Loucy (cell line): ENCODE results near the gene ZNF154.

ENCODE experiments used
- H2AFZ ChIP-seq: fragments of 200-600 bp; sonication (generic); 2 replicates; pipeline ENCODE4 v1.6.0; 2016; ENCODE audit warnings: antibody characterized with exemption, mild to moderate bottlenecking, low read length, moderate library complexity
- H3F3A ChIP-seq: fragments of 200-600 bp; 2 replicates; pipeline ENCODE4 v1.6.0; 2016; ENCODE audit warnings: antibody characterized with exemption, low read depth, mild to moderate bottlenecking
- H3K27me3 ChIP-seq: fragments of 200-600 bp; sonication (generic); 2 replicates; pipeline ENCODE4 v1.6.1; 2014; ENCODE audit warnings: low read length, mild to moderate bottlenecking; ENCODE audit not compliant: insufficient read depth, poor library complexity, severe bottlenecking
- H3K36me3 ChIP-seq: fragments of 200-600 bp; sonication (generic); 2 replicates; pipeline ENCODE4 v1.6.1; 2016; ENCODE audit warnings: low read length; ENCODE audit not compliant: insufficient read depth
- H3K4me1 ChIP-seq: fragments of 200-600 bp; sonication (generic); 2 replicates; pipeline ENCODE4 v1.5.1; 2014; ENCODE audit warnings: low read length, mild to moderate bottlenecking; ENCODE audit not compliant: insufficient read depth, poor library complexity, severe bottlenecking
- H3K4me2 ChIP-seq: fragments of 200-600 bp; sonication (generic); 2 replicates; pipeline ENCODE4 v1.6.0; 2014; ENCODE audit warnings: antibody characterized with exemption, low read length, low read depth, mild to moderate bottlenecking; ENCODE audit not compliant: poor library complexity, severe bottlenecking
- H3K4me3 ChIP-seq: fragments of 200-600 bp; sonication (generic); 2 replicates; pipeline ENCODE4 v1.5.1; 2014; ENCODE audit warnings: low read length, mild to moderate bottlenecking, mixed read lengths; ENCODE audit not compliant: poor library complexity, severe bottlenecking
- H3K79me2 ChIP-seq: fragments of 200-600 bp; sonication (generic); 2 replicates; pipeline ENCODE4 v1.6.1; 2014; ENCODE audit warnings: low read length; ENCODE audit not compliant: insufficient read depth
- H3K9ac ChIP-seq: fragments of 200-600 bp; sonication (generic); 2 replicates; pipeline ENCODE4 v1.6.0; 2014; ENCODE audit warnings: mild to moderate bottlenecking, low read depth, low read length, moderate library complexity; ENCODE audit not compliant: poor library complexity, severe bottlenecking
- H3K9me2 ChIP-seq: fragments of 200-600 bp; sonication (generic); replicated peaks from 2 replicates; pipeline ENCODE4 v1.6.1; 2016; ENCODE audit warnings: low read depth, low read length, mixed read lengths
- H3K9me3 ChIP-seq: fragments of 200-600 bp; sonication (generic); 2 replicates; pipeline ENCODE4 v1.6.1; 2014; ENCODE audit warnings: mild to moderate bottlenecking, antibody characterized with exemption, low read length, low read depth; ENCODE audit not compliant: insufficient read depth
- H4K20me1 ChIP-seq: fragments of 200-600 bp; sonication (generic); 2 replicates; pipeline ENCODE4 v1.6.0; 2014; ENCODE audit warnings: antibody characterized with exemption, low read length, mild to moderate bottlenecking; ENCODE audit not compliant: insufficient read depth, poor library complexity, severe bottlenecking
- EZH2phosphoT487 ChIP-seq: fragments of 200-600 bp; IDR thresholded peaks from 2 replicates; pipeline ENCODE4 v1.6.1; 2018; ENCODE audit warnings: antibody characterized with exemption, mild to moderate bottlenecking, moderate library complexity, borderline replicate concordance
- TF ChIP-seq, protein P1 (sequence below): fragments of 200-600 bp; sonication (generic); conservative IDR thresholded peaks from 2 replicates; pipeline ENCODE4 v1.5.1; 2014; ENCODE audit warnings: mild to moderate bottlenecking, antibody characterized with exemption, low read length

Gene ZNF154

DNA sequence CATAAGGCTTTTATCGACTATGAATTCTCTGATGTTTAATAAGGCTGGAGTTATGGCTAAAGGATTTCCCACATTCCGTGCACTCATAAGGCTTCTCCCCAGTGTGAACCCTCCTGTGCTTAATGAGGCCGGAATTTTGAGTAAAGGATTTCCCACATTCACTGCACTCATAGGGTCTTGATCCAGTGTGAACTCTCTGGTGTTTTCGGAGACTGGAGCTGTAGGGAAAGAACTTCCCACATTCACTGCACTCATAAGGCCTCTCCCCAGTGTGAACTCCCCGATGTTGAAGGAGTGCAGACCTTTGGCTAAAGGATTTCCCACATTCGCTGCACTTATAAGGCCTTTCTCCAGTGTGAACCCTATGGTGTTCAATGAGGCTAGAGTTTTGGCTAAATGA, 7.4 kb downstream of the ZNF154 start:
- Histone ChIP-seq H3K4me3 (no peak overlapping the region), H3K27me3 (no peaks in the 10 kb centered on the region), H4K20me1 (no peaks in the 10 kb centered on the region), H3K36me3 (peaks cover 22% of the 10 kb centered on the region; the same call in 1 of the 2 replicates), H3K9me2 (no peaks in the 10 kb centered on the region), H3K9ac (no peak overlapping the region), H3K79me2 (peaks cover 6% of the 10 kb centered on the region; the same call in 1 of the 2 replicates), H3K4me2 (no peak overlapping the region), H3F3A (no peaks in the 10 kb centered on the region), H2AFZ (no peak overlapping the region), H3K4me1 (no peaks in the 10 kb centered on the region), H3K9me3 (peaks cover 18% of the 10 kb centered on the region; the same call in 1 of the 2 replicates)
- TF ChIP-seq, protein P1, sequence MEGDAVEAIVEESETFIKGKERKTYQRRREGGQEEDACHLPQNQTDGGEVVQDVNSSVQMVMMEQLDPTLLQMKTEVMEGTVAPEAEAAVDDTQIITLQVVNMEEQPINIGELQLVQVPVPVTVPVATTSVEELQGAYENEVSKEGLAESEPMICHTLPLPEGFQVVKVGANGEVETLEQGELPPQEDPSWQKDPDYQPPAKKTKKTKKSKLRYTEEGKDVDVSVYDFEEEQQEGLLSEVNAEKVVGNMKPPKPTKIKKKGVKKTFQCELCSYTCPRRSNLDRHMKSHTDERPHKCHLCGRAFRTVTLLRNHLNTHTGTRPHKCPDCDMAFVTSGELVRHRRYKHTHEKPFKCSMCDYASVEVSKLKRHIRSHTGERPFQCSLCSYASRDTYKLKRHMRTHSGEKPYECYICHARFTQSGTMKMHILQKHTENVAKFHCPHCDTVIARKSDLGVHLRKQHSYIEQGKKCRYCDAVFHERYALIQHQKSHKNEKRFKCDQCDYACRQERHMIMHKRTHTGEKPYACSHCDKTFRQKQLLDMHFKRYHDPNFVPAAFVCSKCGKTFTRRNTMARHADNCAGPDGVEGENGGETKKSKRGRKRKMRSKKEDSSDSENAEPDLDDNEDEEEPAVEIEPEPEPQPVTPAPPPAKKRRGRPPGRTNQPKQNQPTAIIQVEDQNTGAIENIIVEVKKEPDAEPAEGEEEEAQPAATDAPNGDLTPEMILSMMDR: no peak

DNA sequence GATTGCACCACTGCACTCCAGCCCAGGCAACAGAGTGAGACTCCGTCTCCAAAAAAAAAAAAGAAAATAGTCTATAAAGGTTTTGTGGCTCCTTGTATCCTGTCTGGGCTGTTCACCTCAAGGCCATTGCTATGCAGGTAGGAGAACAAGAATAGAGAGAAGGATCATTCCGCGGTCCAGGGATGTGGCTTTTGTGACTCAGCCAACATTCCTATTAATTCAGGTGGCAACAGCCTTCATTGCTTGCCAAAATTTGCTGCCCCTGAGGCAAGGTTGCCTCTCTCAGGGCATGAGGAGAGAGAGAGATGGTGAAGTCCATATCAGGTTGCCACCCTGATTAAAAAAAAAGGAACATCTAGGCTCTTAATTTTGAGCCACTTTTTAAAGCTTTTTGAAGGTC, 19.3 kb downstream of the ZNF154 start:
- Histone ChIP-seq H3K4me1 (no peaks in the 10 kb centered on the region), H3K4me2 (no peak overlapping the region), H3K9me3 (peaks cover 67% of the 10 kb centered on the region), H3K9ac (no peak overlapping the region), H3K4me3 (no peak overlapping the region), H3K9me2 (no peaks in the 10 kb centered on the region), H3K79me2 (peaks cover 52% of the 10 kb centered on the region), H3F3A (no peaks in the 10 kb centered on the region), H3K36me3 (peaks cover 50% of the 10 kb centered on the region), H3K27me3 (no peaks in the 10 kb centered on the region), H4K20me1 (no peaks in the 10 kb centered on the region), H2AFZ (no peak overlapping the region)
- TF ChIP-seq EZH2phosphoT487: no peak
- TF ChIP-seq, protein P1: no peak

DNA sequence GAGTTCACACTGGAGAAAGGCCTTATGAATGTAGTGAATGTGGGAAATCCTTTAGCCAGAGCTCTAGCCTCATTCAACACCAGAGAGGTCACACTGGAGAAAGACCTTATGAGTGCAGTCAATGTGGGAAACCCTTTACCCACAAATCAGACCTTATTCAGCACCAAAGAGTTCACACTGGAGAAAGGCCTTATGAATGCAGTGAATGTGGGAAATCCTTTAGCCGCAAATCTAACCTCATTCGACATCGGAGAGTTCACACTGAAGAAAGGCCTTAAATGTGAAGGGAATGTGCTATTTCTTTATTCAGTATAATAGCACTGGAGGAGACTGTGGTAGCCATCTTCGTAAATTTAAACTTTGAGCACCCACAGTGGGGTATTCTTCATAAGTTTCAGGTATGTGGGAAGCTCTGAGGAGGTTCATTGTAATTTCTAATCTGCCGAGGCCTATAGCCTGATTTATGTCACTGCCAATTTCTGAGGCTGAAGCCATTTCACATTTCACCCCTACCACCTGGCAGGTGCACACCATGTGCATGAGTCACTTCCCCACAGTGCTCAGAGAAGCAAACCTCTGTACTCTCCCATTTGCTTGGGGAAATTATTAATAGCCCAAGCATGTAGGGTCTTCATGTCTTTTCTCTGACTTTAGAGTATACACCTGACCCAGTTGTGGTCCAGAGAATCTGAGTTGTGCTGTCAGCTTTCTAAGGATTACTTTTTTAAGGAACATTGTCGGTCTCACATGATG, 20.8 kb downstream of the ZNF154 start:
- Histone ChIP-seq H3K9ac (no peak overlapping the region), H3K4me2 (no peak overlapping the region), H3K9me2 (no peaks in the 10 kb centered on the region), H3K36me3 (peaks cover 57% of the 10 kb centered on the region), H2AFZ (no peak overlapping the region), H3K27me3 (no peaks in the 10 kb centered on the region), H3K4me1 (peaks cover 7% of the 10 kb centered on the region), H4K20me1 (no peaks in the 10 kb centered on the region), H3K4me3 (no peak overlapping the region), H3F3A (no peaks in the 10 kb centered on the region), H3K79me2 (peaks cover 68% of the 10 kb centered on the region), H3K9me3 (peaks cover 73% of the 10 kb centered on the region)
- no peak for TF ChIP-seq EZH2phosphoT487
- TF ChIP-seq, protein P1: no peak
